Peyer's patch (tissue), 4 donors: Measurements from ENCODE around the gene TMED7.

Experiments used
- CTCF ChIP-seq, 6 experiments: fragments of 450-650 bp in 4 of 6; fragments of 200-600 bp in 2 of 6; sonication (generic) in 1 of 6; IDR thresholded peaks; one replicate each; pipeline ENCODE4 v1.5.1; 2017 to 2019; ENCODE audit warnings: antibody characterized with exemption in 6 of 6, mild to moderate bottlenecking in 3 of 6, moderate library complexity in 1 of 6
- POLR2A ChIP-seq, 2 donors: fragments of 450-650 bp; IDR thresholded peaks; one replicate each; pipeline ENCODE4 v1.5.1; 2017; ENCODE audit warnings: antibody characterized with exemption in 2 of 2, mild to moderate bottlenecking in 2 of 2, moderate library complexity in 2 of 2

DNA sequence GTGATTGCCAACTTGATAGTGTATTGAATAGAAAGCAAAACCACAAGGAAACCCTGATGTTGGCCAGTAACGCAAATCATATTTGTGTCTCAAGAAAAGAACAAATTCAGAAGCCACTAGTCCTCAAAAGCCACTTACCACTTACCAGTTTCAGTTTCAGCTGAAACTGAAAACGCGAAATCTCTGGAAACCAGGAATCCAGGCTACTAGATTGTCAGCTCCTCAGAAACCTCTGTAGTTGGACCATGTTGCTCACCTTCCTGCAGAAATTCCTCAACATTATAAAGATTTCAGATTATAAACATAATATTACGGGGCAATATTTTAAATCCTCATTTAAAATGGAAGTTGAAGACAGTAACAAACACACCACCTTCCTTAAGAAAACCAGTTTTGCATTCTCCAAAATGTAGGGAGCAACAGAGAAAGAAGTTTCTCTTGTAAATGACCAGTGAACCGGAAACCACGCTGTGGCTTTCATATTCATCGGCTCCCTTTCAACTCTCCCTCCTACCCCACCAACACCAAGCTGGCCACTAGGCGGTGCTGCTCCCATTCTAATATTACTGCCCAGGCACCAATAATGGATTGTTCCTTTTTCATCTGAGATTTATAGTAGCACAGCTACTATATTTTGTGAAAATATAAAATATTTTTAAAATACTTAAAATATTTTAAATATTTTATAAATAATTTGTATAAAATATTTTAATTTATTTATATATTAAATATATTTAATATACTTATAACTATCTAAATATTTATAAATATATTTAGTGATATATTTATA lies 8.7 kb upstream of the TMED7 start:
- TF ChIP-seq CTCF (IDR thresholded peaks at IDR 0.05) (peak; percentile 48 to 96 (median 92)), POLR2A (IDR thresholded peaks at IDR 0.05) (no peak)
